ENCODE data around the gene SYT6. TPM values are rescaled to one million over a fixed set of nuclear protein-coding genes. Genes with fewer than 3 reads are reported as not detected.

The SYT6 gene
- total RNA-seq, 2 experiments from 2014 or later = not detected

DNA sequence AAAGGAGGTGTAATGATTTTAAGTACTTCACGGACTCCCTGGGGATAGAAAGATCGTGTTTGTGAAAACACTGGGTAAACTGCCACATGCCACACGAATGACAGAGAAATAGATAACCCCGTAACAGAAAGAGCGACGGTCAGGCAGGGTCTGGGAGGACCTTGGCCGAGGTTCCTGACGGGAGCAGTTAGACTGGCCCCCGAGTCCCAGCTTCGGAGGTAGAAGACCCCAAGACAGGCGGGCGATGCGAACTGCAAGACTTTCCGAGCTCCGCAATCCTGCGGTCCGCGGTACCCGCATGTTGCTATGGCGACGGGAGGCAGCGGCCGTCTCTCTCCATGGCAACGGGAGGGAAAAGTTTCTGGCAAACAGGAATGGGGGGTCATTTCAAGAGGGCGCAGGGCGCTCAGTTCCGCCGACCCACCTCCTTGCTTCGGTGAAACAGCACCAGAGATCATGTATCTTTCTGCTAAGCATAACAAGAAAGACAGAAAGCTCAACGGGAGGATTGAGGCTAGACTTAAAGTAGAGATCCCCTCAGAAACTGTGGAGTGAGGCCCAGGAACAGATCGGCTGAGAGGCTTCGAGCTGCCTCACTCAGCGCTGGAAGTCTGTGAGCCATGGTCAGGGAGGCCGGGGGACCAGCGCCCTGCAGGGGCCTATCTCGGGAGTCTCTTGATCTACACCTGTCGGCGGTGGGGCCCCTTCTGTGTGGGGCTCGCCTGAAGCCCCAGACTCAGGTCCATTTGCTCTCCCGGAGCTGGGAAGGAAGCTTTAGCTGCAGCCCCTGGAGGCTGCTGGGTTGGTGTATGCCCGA lies 685 bp upstream of the SYT6 start:
- no peak overlapping the region for H3K27ac Mint-ChIP-seq
- ATAC-seq (no peak), DNase-seq (peak; percentile 25)
- no peak overlapping the region for H3K4me3 Mint-ChIP-seq
- peaks cover 10% of the 10 kb centered on the region for H3K4me1 Mint-ChIP-seq
- no peaks in the 10 kb centered on the region for H3K36me3 Mint-ChIP-seq (ENCODE audit: low read depth)
- intact Hi-C loops (cut with DNase I, micrococcal nuclease) = loop anchor here in 1 of 2 experiments (10.0 kb wide), 1 partner anchor 180 kb away; the partner anchor contains the start of gene OLFML3
- peaks cover 63% of the 10 kb centered on the region for H3K27me3 Mint-ChIP-seq
- POLR2A ChIA-PET = no interaction called here
- CTCF ChIA-PET = interaction anchor here (0.6 to 1.4 kb wide), 5 partner anchors 13 to 319 kb away, joined by 3 to 4 read pairs (median 3); no protein-coding TSS in a partner anchor
- no peaks in the 10 kb centered on the region for H3K9me3 Mint-ChIP-seq (ENCODE audit: low read depth)

DNA sequence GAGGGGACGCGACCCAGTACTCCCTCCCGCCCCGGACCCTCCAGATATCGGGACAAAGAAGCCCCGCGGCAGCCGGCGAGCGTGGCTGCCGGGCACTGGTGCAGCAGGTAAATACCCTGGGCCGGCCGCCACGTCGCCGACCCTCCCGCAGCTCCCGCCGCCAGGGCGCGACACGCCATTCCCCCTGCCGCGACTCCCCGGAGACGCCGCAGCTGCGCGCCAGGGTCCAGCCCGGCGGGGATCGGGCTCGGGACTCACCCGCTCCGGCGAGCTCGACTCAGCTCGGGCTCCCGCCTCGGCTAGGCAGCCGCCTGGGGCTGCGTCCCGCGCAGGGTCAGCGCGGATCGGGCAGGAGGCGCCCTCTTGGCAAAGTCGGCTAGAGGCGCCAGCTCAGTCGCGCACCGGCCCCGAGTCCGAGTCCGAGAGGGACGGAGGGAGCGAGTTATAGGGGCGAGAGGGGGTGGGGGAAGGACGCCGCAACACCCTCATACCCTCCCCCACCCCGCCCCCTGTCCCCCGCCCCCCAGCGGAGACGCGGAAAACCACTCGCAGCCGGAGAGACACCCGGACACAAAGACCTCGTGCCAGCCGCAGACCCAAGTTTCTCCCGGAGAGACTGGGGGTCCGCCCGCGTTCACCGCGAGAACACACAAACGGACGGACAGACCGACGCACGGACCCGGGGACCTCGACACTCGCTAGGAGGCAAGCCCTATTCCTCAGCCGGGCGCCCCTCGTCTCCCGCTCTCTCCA lies 985 bp downstream of the SYT6 start:
- no peaks in the 10 kb centered on the region for H3K9me3 Mint-ChIP-seq (ENCODE audit: low read depth)
- ATAC-seq = peak; percentile 63
- intact Hi-C loops (cut with DNase I, micrococcal nuclease) = loop anchor here in 1 of 2 experiments (10.0 kb wide), 1 partner anchor 178 kb away; the partner anchor contains the start of gene OLFML3
- peaks cover 10% of the 10 kb centered on the region for H3K4me1 Mint-ChIP-seq
- H3K36me3 Mint-ChIP-seq (ENCODE audit: low read depth) = no peaks in the 10 kb centered on the region
- ChIA-PET CTCF (interaction anchor here (0.6 to 1.2 kb wide), 2 partner anchors 14 to 42 kb away, joined by 3 read pairs; no protein-coding TSS in a partner anchor), POLR2A (no interaction called here)
- H3K27me3 Mint-ChIP-seq = peaks cover 65% of the 10 kb centered on the region
- no peak overlapping the region for H3K4me3 Mint-ChIP-seq
- peak; percentile 42 for DNase-seq
- H3K27ac Mint-ChIP-seq = no peak overlapping the region

DNA sequence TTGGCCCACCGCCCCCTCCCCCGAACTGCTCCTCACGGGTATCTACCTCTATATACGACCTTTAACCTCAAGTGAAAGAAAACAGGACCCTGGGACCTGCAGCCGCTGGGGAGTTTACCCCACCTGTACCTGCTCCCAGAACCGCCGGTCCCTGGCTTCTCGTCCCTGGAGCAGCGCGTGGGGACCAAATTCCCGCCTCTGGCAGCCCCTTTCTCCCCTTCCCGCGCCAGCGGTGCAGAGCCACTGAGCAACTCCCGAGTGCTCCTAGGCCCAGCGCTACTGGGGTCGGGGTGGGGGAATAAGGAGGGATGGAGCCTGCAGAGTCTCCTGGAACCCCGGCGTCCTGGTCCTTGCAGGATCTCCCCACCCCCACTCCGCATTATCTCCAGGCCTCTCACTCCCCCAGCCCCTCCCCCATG lies 1.6 kb downstream of the SYT6 start:
- DNase-seq (no peak), ATAC-seq (no peak)
- H3K36me3 Mint-ChIP-seq (ENCODE audit: low read depth) = no peaks in the 10 kb centered on the region
- H3K4me1 Mint-ChIP-seq = peaks cover 10% of the 10 kb centered on the region
- no peak overlapping the region for H3K4me3 Mint-ChIP-seq
- ChIA-PET POLR2A (no interaction called here), CTCF (no interaction called here)
- peaks cover 62% of the 10 kb centered on the region for H3K27me3 Mint-ChIP-seq
- no peak overlapping the region for H3K27ac Mint-ChIP-seq
- H3K9me3 Mint-ChIP-seq (ENCODE audit: low read depth) = no peaks in the 10 kb centered on the region
- intact Hi-C loops (cut with DNase I, micrococcal nuclease) = loop anchor here in 1 of 2 experiments (10.0 kb wide), 1 partner anchor 177 kb away; the partner anchor contains the start of gene OLFML3

DNA sequence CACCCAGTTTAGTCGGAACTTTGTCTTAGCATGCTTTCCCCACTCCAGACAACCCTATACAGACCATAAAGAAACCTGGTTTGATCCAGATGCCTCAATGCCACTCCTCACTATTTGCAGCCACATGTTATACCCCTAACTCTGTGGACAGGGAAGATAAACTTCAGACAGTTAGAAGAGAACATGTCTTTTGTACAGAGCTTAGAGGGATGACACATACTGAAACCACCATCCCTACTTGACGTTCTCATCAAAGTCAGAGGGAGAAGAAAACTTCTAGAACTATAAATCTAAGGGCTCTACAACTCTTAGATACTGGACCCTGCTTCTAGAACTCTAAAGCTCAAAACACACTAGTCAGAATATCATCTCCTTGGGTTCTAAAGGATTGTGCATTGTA lies 3.7 kb downstream of the SYT6 start:
- Mint-ChIP-seq H3K9me3 (ENCODE audit: low read depth) (no peaks in the 10 kb centered on the region), H3K4me1 (peaks cover 10% of the 10 kb centered on the region), H3K27me3 (peaks cover 54% of the 10 kb centered on the region), H3K27ac (no peak overlapping the region), H3K4me3 (no peak overlapping the region), H3K36me3 (ENCODE audit: low read depth) (no peaks in the 10 kb centered on the region)
- no peak for ATAC-seq
- intact Hi-C loops (cut with DNase I, micrococcal nuclease) = loop anchor here in 1 of 2 experiments (10.0 kb wide), 1 partner anchor 175 kb away; the partner anchor contains the start of gene OLFML3
- no peak for DNase-seq
- ChIA-PET CTCF (interaction anchor here (1.0 kb wide), 1 partner anchor 95 kb away, joined by 3 read pairs; no protein-coding TSS in a partner anchor), POLR2A (no interaction called here)

DNA sequence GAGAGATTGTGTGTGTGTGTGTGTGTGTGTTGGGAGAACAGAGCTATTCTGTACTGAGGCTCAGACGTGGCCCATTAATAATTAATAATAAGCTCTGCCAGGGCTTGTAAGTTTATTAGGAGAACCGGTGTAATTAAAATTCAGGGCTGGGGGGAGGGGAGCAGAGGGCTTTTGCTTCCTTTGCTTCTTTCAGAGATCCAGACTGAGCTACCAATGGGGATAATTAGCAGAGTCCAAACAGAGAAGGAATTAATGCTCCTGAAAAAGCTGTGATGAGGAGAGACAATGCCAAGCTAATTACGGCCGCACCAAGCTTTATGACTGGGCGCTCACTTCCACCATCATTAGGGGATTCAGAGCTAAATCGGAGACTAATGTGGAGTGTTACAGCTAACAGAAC lies 4.5 kb downstream of the SYT6 start:
- Mint-ChIP-seq H3K9me3 (ENCODE audit: low read depth) (no peaks in the 10 kb centered on the region), H3K36me3 (ENCODE audit: low read depth) (no peaks in the 10 kb centered on the region), H3K27ac (no peak overlapping the region), H3K4me3 (no peak overlapping the region), H3K4me1 (peaks cover 4% of the 10 kb centered on the region), H3K27me3 (peaks cover 49% of the 10 kb centered on the region)
- intact Hi-C loops (cut with DNase I, micrococcal nuclease) = no loop called here
- no peak for DNase-seq
- no peak for ATAC-seq
- ChIA-PET CTCF (interaction anchor here (0.7 to 1.0 kb wide), 2 partner anchors 94 to 1004 kb away, joined by 3 read pairs; no protein-coding TSS in a partner anchor), POLR2A (no interaction called here)

DNA sequence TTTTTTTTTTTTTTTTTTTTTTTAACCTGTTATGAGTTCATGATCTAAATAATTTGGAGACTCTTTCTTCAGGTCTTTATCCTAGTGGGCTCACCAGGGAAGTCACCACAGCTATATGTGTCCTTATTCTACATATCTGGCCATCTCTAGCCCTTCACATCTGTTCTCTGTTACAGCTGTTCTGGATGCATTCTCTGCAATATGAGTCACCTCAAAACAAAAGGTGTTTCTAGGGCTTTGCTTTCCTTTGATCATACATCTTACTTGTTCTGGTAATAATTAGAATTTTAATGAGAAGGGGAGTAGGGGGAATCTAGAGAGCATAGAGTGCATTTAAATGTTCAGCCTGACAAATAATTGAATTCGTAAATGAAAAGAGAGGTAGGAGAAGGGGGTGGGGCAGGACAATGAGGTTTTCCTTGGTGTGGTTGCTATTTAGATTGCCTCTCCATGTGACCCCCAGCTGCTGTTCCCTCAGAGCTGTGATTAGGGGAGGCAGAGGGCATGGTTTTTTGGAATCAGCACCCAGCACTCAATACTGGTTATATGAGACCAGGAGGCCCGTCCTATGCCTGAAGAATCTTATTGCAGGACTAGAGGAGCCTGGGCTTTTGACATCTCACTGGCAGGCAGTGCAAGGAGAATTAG lies 8.0 kb downstream of the SYT6 start:
- H3K4me3 Mint-ChIP-seq = no peak overlapping the region
- ChIA-PET CTCF (no interaction called here), POLR2A (interaction anchor here (0.8 kb wide), 1 partner anchor 898 kb away, joined by 3 read pairs; no protein-coding TSS in a partner anchor)
- DNase-seq (no peak), ATAC-seq (no peak)
- intact Hi-C loops (cut with DNase I, micrococcal nuclease) = no loop called here
- no peaks in the 10 kb centered on the region for H3K9me3 Mint-ChIP-seq (ENCODE audit: low read depth)
- peaks cover 31% of the 10 kb centered on the region for H3K27me3 Mint-ChIP-seq
- H3K27ac Mint-ChIP-seq = no peak overlapping the region
- no peaks in the 10 kb centered on the region for H3K36me3 Mint-ChIP-seq (ENCODE audit: low read depth)
- H3K4me1 Mint-ChIP-seq = no peaks in the 10 kb centered on the region

DNA sequence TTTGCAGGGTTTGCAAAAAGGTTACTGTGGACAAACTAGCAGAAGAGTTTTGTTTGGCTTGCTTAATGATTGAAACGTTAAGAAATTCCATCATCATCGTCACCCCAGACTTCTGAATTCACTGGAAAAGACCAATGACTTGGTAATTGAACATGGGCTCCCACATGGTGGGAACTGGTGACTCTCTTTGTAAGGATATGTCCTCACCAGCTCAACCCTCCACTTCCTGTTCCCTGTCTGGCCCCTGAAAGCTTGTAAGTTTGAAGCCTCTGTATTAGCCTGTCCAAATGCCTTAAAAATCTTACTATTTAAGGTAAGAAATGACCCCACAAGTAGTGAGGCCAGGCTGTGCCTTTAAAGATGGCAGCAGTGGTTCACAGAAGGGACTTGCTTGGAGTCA lies 9.7 kb downstream of the SYT6 start:
- Mint-ChIP-seq H3K9me3 (ENCODE audit: low read depth) (no peaks in the 10 kb centered on the region), H3K27ac (no peak overlapping the region), H3K27me3 (peaks cover 18% of the 10 kb centered on the region), H3K4me3 (no peak overlapping the region), H3K36me3 (ENCODE audit: low read depth) (no peaks in the 10 kb centered on the region), H3K4me1 (no peaks in the 10 kb centered on the region)
- POLR2A ChIA-PET = interaction anchor here (0.6 kb wide), 1 partner anchor 306 kb away, joined by 3 read pairs; no protein-coding TSS in a partner anchor
- DNase-seq = no peak
- ATAC-seq = no peak
- intact Hi-C loops (cut with DNase I, micrococcal nuclease) = no loop called here
- CTCF ChIA-PET = interaction anchor here (0.7 kb wide), 1 partner anchor 60 kb away, joined by 3 read pairs; no protein-coding TSS in a partner anchor

DNA sequence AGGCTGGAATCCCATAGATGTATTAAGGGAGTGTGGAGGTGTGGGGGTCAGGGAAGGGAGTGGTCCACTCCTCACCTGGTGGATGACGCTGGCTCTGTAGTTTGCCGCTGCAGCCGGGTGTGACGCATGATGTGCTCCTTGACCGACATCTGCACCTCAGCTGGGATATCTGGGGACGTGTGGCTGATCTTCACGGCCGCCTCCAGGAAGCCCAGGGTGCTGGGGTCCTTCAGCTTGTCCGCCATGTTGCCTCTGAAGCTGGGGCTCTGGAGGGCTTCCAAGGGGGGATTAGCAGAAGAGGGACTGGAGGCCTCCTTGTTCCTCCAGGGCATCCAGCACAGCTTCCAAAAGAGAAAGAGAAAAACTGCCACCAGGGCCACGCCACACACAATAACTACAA lies 14.1 kb downstream of the SYT6 start:
- H3K27ac Mint-ChIP-seq = no peak overlapping the region
- no peaks in the 10 kb centered on the region for H3K36me3 Mint-ChIP-seq (ENCODE audit: low read depth)
- POLR2A ChIA-PET = no interaction called here
- H3K4me3 Mint-ChIP-seq = no peak overlapping the region
- no peaks in the 10 kb centered on the region for H3K4me1 Mint-ChIP-seq
- ATAC-seq (no peak), DNase-seq (no peak)
- H3K27me3 Mint-ChIP-seq = peaks cover 10% of the 10 kb centered on the region
- CTCF ChIA-PET = no interaction called here
- intact Hi-C loops (cut with DNase I, micrococcal nuclease) = no loop called here
- H3K9me3 Mint-ChIP-seq (ENCODE audit: low read depth) = no peaks in the 10 kb centered on the region

DNA sequence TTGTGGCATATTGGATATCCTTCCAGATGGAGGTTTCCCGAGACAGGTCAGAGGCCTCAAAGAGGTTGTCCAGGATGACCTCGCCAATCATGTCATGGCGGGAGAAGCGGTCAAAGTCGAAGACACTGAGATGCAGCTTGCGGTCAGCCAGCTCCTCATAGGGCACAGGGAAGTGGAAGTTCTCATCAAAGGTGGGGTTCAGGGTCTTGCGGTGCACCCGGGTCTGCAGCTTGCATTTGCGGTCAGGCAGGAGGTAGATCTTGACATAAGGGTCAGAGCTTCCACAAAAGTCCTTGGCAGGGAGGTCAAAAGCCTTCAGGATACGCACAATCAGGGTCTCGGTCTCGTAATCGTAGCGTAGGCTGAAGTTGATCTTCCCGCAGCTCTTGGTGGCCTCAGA lies 16.2 kb downstream of the SYT6 start:
- Mint-ChIP-seq H3K27ac (no peak overlapping the region), H3K4me3 (no peak overlapping the region), H3K4me1 (no peaks in the 10 kb centered on the region), H3K36me3 (ENCODE audit: low read depth) (no peaks in the 10 kb centered on the region), H3K9me3 (ENCODE audit: low read depth) (no peaks in the 10 kb centered on the region), H3K27me3 (peaks cover 10% of the 10 kb centered on the region)
- CTCF ChIA-PET = interaction anchor here (1.2 kb wide), 1 partner anchor 148 kb away, joined by 3 read pairs; no protein-coding TSS in a partner anchor
- POLR2A ChIA-PET = no interaction called here
- DNase-seq (no peak), ATAC-seq (no peak)
- intact Hi-C loops (cut with DNase I, micrococcal nuclease) = no loop called here

DNA sequence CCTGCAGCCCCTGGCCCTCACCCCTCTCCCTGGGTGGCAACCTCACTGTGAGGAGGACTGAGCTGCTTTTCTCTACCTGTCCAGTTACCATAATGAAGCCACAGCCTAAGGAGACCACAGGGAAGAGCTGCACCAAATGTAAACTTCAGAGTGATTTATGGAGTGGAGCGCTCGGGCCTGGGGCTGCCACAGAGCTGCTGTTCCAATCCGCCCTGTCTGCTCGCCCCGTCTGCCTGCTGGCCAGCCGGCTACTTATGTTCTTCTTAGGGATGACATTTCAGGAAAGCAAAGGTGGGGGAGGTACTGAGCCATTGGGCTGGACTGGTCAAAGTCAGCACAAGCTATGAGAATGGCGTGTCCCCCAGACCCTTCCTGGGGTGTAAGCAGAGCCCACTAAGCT lies 17.9 kb downstream of the SYT6 start:
- no peak overlapping the region for H3K4me3 Mint-ChIP-seq
- no peaks in the 10 kb centered on the region for H3K9me3 Mint-ChIP-seq (ENCODE audit: low read depth)
- POLR2A ChIA-PET = no interaction called here
- H3K4me1 Mint-ChIP-seq = no peaks in the 10 kb centered on the region
- peaks cover 10% of the 10 kb centered on the region for H3K27me3 Mint-ChIP-seq
- H3K27ac Mint-ChIP-seq = no peak overlapping the region
- CTCF ChIA-PET = interaction anchor here (0.5 kb wide), 1 partner anchor 128 kb away, joined by 3 read pairs; no protein-coding TSS in a partner anchor
- ATAC-seq (no peak), DNase-seq (no peak)
- no peaks in the 10 kb centered on the region for H3K36me3 Mint-ChIP-seq (ENCODE audit: low read depth)
- intact Hi-C loops (cut with DNase I, micrococcal nuclease) = no loop called here

DNA sequence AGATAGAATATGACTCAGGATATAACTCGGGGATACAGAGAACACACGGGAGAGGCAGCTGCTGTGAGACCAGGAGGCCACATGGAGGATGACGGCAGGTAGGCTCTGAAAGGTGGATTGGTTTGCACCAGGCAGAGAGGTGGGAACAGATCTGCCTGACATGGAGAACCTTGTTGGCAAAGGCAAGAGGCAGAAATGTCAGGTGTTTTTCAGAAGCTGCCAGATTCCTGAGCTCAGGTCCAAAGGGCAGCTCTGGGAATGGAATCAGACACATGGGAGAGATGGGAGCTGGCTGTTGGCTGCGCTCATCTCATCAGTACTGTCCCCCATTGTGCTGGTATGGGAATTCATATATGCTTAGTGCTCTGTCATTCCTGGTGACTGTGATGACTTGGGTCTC lies 19.2 kb downstream of the SYT6 start:
- ChIA-PET CTCF (no interaction called here), POLR2A (no interaction called here)
- ATAC-seq (no peak), DNase-seq (no peak)
- Mint-ChIP-seq H3K27me3 (peaks cover 10% of the 10 kb centered on the region), H3K27ac (no peak overlapping the region), H3K36me3 (ENCODE audit: low read depth) (no peaks in the 10 kb centered on the region), H3K9me3 (ENCODE audit: low read depth) (no peaks in the 10 kb centered on the region), H3K4me1 (peaks cover under 1% of the 10 kb centered on the region), H3K4me3 (no peak overlapping the region)
- intact Hi-C loops (cut with DNase I, micrococcal nuclease) = no loop called here

Measured in activated CD4-positive, alpha-beta T cell treated with anti-CD3 and anti-CD28 coated beads for 36 hours (primary cell).